GM21717 (cell line): Measurements from ENCODE around the gene EPYC.
"Not testable (repeated sequence)": the region's sequence is repeated elsewhere in the genome, so short reads cannot be mapped to it uniquely, and the experiment has no call there.

ENCODE experiments used
- ATAC-seq: cut with Tn5 transposase; IDR thresholded peaks from one replicate; pipeline ENCODE4 v1.9.1; 2021; ENCODE audit warnings: mild to moderate bottlenecking, moderate library complexity; ENCODE audit not compliant: unreplicated experiment

The EPYC gene

DNA sequence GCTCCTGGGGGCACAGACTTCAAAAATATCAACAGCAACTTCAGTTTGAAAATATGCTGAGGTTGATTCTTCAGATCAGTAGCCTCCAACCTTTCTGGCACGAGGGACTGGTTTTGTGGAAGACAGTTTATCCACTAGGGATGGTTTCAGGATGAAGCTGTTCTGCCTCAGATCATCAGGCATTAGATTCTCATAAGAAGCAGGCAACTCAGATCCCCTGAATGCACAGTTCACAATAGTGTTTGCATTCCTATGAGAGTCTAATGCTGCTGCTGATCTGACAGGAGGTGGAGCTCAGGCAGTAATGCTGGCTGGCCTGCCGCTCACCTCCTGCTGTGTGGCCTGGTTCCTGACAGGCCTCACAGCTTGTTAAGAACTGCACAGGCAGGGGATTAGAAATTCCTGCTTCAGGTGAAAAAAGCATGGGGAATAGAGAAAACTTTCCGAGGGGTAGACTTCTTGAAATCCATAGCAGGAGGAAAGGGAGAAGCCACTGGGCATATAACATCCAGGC is 12.8 kb downstream of the EPYC start:
- no peak for ATAC-seq

DNA sequence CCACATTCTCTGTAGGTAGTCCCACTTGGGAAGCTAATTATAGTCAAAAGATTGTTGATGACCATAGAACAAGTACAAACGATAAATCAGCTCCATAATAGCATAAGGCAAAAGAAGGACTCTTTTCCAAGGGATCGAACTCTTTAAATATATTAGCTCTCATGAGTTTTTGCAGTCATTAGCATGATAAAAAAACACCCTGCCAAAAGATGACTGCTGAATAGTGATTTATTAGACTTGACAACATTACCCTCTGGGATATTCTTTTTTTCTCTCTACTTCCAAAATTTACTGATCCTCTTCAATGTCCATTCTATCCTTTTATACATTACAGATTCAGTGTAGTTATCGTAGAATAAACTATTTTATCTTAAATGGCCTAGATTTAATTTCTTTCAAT is 14.2 kb downstream of the EPYC start:
- ATAC-seq, result no peak

DNA sequence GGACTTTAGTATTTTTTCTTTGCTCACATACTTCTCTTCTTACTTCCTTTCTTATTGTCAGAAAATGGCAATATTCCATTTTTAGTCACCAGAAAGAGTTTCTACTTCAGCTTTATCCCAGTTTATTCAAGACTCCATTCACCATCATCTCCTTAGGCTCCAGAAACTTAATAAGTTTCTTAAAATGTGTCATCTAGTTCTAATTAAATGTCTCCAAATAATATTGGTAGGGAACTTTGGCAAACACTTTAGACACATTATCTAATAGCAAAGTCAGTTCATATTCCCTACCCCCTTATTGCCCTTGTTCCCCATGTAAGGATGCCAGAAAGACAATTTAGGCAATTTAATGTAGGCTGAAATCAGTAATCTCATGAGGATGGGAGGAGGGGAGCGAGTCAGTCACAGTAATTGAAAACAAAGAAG is 15.1 kb downstream of the EPYC start:
- ATAC-seq, result no peak

DNA sequence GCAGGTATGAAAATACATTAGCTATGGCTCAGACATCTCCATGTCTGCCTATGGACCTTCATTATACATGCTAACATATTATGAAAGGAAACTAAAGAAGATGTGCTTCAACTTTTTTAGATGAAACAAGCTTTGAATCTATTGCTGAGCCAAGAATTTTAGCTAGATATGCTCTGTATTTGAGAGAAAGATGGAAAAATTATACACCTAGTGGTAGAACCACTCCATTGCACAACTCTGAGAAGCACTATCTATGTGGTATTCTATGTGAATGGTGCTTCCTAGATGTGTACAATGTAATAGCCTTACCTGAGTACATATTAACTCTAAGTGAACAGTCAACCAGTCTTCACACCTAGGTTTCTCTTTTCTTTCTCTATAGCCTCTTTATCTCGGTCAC is 17.3 kb downstream of the EPYC start:
- no peak for ATAC-seq

DNA sequence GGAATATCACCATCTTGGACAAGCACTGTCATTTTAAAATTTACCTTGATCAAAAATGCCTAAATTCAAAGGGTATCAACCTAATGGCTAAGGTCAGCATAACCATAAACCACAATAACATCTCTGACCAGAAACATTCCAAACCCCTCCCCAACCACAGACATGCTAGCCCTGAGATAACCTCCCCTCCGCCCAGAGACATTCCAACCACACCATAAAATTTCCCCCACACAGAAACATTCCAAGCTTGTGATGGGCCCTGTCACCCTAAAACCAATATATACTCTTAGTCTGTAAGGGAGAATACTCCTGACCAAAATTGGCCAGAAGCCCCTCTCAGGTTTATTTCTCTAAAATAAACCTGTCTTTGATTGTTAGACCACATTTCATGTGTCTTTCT is 17.7 kb downstream of the EPYC start:
- no peak for ATAC-seq

DNA sequence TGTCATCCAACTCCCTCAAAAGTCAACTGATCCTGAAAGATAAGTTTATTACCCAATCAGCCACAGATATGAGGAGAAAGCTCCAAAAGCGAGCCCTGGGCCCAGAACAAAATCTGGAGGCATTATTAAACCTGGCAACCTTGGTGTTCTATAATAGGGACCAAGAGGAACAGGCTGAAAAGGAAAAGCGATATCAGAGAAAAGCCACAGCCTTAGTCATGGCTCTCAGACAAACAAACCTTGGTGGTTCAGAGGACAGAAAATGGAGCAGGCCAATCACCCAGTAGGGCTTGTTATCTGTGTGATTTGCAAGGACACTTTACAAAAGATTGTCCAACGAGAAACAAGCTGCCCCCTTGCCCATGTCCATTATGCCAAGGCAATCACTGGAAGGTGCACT is 19.4 kb downstream of the EPYC start:
- ATAC-seq, result not testable (repeated sequence)

DNA sequence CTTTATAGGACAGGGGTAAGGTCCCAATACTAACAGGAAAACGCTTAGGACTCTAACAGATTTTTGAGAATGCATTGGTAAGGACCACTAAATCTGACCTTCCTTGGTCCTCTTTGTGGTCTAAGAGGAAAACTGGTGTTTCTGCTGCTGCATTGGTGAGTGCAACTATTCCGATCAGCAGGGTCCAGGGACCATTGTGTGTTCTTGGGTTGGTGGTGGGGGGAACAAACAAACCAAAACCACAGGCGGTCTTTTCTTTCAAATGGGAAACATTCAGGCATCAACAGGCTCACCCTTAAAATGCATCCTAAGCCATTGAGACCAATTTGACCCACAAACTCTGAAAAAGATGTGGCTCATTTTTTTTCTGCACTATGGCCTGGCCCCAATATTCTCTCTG is 20.7 kb downstream of the EPYC start:
- ATAC-seq, result no peak

DNA sequence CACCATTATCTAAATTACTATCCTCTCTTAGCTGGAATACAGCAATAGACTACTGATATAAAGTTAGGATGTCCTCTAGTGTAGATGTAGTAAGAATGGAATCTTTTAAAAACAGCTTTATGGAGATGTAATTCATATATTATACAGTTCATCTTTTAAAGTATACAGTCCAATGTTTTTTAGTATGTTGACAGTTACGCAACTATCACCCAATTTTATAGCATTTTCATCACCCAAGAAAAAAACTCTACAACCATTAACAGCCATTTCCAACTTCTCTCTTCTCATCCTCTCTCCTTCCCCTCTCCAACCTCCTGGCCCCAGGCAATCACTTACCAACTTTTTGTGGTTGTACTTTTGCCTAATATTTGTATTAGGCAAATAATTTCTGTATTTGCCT is 22.6 kb downstream of the EPYC start:
- no peak for ATAC-seq

DNA sequence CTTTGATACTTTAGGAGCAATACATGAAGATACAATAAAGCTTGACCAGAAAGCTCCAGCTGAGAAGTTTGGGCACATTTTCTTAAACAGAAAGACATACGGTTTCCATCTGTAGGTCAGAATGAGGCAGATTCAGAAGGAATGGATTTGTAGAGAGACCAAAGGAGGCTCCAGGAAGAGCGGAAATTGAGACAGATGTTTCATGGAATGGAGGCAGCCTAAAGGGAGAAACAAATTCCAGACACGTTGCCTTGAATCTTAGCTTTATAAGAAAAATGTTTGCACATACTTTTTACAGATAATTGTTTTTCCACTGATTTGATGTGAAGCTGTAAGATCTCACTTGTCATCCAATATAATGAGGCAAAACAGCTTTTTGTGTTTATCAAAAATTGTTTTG is 24.8 kb downstream of the EPYC start:
- ATAC-seq, result no peak

DNA sequence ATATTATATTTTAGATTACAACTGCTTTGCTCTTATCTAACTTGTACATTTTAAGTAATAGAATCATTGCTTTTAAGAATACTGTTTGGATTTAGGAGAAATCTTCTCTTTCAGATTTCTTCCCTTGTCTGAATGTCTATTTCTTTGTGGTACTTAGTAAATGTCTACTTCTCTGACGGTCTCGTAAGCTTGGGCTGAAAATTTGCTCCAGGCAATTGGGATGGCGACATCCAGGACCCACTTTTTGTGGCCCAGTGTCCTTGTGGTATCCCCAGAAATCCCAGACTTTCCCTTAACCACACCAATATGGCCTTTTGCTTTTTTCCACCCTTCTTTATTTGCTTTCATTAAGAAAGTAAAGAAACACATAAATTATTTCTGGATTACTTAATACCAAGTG is 25.8 kb downstream of the EPYC start:
- no peak for ATAC-seq

DNA sequence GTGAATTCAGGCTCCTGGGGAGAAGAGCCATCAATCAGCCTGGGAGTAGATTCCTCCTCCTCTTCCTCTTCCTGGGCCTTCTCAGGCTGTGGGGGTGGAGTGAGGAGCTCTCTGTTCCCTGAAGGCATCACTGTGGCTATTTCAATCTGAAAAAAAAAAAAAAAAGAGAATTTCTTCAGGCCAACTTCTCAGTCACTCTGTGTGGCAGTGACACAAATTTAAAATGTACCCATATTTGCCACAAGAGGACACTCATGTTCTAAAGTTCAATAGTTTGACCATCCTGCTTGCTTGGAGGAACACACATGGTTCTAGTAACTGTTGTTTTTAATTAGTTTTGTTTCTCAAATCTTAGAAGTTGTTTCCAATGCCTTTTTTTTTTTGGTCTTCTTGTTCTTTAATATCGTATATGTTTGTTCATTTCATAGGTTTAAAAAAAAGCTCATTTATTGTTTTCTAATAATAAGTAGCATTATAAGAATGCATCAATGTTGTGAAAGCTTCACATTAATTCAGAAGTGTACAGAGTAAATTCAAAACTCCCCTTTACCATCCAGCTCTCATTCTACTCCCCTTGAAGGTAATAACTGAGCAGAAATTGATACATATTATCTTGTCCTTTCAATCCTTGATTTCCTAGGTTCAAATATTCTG is 26.5 kb downstream of the EPYC start:
- ATAC-seq, result peak; percentile 82

DNA sequence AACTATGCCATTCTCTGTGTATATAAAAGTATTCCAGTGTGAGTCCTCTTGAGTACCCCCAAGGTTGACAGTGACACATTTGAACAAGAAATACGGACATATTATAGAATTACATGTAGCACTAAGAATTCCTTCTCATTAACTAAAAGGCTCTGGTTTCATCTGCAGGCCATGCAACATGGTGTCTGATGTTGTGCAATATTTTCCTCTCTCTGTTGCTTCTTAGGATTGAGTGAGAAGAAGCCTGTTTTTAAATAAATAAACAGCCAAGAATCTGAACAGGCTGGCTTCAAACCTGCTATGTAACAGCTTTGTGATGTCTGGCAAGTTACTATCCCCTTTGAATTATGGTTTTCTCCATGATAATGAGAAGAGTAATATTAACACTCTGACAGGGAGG is 27.5 kb downstream of the EPYC start:
- no peak for ATAC-seq

DNA sequence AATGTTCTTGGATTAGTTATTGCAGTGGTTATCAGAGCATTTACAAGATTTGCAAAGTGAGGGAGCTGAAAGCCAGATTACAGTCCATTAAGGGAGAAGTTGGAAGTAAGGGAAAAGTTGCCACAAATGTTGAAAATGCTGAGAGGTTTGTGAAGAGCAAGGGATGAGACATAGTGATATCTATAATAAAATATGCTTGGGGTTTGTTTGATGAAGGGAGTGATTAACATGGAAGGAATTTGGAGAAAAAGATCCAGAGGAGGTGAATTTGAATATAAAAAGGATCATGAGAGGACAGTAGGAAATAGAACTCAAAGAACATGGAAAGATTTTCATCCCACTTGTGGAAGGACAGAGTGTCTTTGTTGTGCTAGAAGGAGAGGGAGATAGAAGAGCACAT is 30.5 kb downstream of the EPYC start:
- ATAC-seq, result no peak

DNA sequence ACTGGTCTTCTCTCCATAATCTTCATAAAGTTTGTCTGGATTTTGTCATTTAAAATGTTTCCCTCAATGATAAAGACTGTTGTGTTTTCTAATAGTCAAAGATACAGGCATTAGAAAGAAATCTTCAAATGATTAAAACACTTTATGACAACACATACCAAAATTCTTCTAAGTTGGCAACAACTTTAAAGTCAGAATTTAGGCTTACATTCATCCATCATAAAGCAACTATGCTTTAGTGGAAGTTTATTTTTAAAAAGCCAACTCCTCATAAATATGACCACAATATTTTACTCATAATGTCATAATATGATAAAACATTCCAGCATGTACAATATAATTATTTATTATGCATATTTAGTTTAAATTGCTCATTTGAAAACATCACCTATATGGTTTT is 32.5 kb downstream of the EPYC start:
- ATAC-seq, result no peak

DNA sequence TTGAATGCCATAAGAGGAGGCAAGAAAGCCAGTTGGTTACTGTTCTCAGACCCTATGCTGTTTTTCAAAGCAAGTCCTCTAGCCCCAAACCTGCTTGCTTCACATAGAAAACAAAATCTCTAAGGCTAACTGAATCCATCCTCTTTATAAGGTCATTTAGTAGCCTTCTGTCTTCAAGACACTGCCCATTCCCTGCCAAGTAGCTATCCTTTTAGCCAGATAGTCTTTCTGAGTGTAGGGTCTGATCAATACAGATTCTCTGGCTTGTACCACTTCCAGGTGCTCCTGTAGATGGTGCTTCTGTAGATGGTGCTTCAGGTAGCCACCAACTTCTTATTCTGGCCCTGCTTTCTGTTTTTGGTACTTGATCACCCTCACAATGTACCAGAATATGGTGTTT is 33.9 kb downstream of the EPYC start:
- ATAC-seq, result no peak

DNA sequence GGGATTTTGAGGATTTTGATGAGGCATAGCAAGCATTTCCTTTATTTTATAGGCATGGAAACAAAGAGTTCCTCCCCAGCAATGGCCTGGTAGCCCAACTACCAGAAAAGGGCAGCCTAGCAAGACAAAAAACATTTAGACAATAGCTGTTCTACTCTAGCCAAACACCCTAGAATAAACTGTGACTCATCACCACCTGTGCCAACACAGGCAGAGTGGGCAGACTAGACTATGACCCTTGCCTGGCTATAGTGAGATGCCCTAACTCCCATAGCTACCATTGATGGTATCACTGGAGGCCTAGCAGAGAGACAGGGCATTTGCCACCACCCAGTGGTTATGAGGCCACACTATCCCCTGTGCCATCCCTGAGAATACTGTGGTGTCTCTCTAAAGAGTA is 34.3 kb downstream of the EPYC start:
- ATAC-seq, result no peak

DNA sequence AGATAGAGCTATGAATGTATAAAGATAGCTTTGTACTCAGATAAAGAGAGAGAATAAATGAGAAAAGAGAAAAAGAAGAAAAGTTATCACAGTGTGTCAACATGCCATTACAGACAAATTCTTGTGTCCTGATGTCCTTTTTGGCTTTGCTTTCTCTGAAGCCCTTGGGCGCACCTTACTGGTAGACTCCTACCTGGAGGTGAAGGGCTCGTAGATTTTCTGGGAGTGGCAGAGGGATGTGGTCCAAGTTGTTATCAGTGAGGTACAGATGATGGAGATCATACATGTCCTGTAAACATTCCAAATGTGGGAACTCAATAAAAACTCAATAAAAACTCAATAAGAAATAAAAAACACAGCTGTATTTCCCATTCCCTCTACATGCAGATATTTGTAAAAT is 34.9 kb downstream of the EPYC start:
- ATAC-seq, result no peak

DNA sequence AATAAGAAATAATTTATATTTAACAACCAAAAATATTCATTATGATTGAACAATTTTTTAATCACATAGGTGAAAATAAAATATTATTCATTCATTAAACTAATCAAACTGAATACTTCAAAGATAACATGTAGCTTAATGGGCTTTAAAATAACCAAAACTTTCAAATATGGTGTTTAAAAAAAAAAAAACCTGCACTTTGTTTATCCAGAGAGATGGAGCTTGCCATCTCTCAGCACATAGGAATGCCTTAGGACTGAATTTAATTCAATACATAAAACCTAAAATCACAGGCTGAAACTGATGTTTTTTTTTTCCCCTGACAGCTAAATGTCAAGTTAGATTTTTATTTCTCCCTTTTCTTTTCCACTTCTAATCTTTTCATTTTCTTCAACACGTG is 35.4 kb downstream of the EPYC start:
- ATAC-seq, result no peak

DNA sequence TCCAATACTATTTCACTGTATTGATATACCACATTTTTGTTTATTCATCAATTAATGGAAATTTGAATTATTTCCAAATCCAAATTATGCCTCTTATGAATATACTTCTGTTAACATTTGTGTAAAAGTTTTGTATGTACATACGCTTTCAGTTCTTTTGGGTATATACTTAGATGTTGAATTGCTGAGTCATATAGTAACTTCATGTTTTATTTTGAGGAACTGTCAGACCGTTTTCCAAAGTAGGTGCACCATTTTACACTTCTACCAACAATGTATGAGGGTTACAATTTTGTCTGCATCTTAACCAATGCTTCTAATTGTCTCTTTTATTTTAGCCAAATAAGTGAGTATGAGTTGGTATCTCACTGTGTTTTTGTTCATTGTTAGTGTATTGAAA is 39.6 kb downstream of the EPYC start:
- no peak for ATAC-seq

DNA sequence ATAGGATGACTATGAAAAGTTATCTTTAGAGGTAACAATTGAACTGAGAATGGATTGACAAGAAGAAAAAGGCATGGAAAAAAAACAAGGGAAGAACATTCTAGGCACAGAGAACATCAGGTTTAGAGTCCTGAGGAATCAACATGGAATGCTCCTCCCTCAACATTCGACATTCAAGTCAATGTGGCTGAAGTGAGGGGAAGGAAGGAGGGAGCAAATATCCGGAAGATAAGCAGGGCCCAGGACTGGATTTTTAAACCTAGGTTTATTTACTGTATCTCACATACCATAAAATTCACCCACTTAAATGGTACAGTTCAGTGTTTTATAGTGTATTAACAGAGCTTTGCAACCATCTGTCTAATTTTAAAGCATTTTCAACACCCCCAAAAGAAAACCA is 40.2 kb downstream of the EPYC start:
- ATAC-seq, result no peak

DNA sequence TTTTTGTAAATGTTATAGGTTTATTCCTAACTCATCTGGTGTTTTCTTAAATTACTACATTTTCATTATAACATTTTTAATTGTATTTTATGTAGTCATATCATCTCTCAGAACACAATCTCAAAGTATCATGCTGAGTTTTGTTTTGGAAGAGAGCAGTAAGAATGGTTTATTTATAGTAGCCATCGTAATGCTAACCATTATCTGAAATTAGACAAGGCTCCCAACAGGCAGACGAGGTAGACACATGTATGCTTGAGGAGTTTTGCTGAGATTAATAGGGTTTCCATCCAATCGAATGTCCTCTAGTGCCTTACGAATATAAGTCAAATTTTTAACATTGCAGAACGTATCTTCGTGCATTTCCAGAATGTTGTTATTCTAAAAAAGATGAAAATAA is 40.8 kb downstream of the EPYC start:
- ATAC-seq, result no peak

DNA sequence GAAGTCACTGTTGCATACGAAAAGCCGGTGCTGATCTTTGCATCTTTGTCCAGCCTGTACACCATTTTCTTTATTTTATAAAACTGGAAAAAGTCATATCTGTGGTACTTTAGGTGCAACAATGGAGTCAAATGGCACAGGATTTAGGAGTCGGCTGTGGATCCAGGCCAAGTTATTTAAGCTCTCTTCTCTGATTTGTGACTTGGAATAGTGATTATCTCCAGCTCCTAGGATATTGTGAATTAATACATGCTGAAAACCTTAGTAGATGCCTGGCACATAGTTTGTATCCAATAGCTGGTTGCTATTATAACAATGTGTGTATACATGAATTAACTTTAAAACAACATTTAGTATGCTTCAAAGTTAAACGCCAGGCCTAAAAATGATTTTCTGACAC is 43.6 kb downstream of the EPYC start:
- ATAC-seq, result no peak

DNA sequence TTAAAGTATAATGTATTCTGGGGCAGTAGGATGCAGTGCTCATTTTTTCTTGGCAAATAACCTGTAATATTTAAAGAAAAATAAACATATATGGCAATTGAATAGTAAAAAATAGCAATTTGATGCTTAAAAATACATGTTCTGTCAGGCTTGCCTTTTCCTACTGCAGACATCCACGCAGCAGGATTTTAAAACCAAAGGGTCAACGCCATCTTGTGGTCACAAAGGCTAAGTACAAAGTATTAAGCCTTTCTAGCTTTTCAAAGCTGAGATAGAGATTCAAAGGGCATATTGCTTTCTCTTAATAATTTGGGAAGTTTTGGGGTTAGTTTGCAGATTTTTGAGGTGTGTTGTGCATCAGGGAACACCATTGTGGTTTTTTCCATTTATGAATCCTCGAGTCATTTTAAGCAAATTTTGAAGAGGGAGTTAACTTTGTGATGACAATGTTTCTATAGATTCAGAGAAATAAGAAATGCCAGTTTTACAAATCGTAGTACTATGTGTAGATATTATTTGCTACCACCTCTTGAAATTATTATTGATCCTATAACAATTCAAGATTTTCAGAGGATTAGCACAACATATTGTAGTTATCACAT is 45.1 kb downstream of the EPYC start:
- ATAC-seq, result peak; percentile 86
